ENCODE data around the gene RBFA.
A peak's percentile ranks its signal among the peaks of the same experiment; 100 is the strongest.
"Not testable (repeated sequence)": the region's sequence is repeated elsewhere in the genome, so short reads cannot be mapped to it uniquely, and the experiment has no call there.

The RBFA gene

GRCh38 chr18:79988451-79989194, 45.6 kb upstream of the RBFA start, which contains the start of gene TXNL4A:
Gene TXNL4A (minus strand): TSS chr18:79988563. CDS start chr18:79988392, 171 bp downstream.
- peak within 1 kb of the TSS; percentile 99 for H3K4me3 ChIP-seq (ENCODE audit: low read depth, low read length)
- no peak for DNase-seq (ENCODE audit: low read depth, low spot score)
- POLR2A ChIA-PET: interaction anchor here (0.9 to 1.3 kb wide), 2 partner anchors 22 to 45 kb away, joined by 3 to 4 read pairs; partner anchors contain the start of gene RBFA
- TF ChIP-seq CTCF (IDR thresholded peaks at IDR 0.05; ENCODE audit: insufficient read depth, low read length, missing control alignments): no peak
- CTCF ChIA-PET: interaction anchor here (1.0 to 1.4 kb wide), 2 partner anchors 16 to 169 kb away, joined by 4 to 7 read pairs; no protein-coding TSS in a partner anchor

- POLR2A ChIA-PET: interaction anchor here (0.9 to 1.3 kb wide), 2 partner anchors 21 to 45 kb away, joined by 3 to 4 read pairs; partner anchors contain the start of gene RBFA
- CTCF ChIA-PET: interaction anchor here (1.0 kb wide), 1 partner anchor 168 kb away, joined by 4 read pairs; no protein-coding TSS in a partner anchor
- no peak for TF ChIP-seq CTCF (IDR thresholded peaks at IDR 0.05; ENCODE audit: insufficient read depth, low read length, missing control alignments)
- DNase-seq (ENCODE audit: low read depth, low spot score): no peak
- H3K4me3 ChIP-seq (ENCODE audit: low read depth, low read length): peak overlapping the region; percentile 99
These were observed 45.1 kb upstream of the RBFA start for GRCh38 chr18:79989195-79989497.

GRCh38 chr18:79991494-79991893, 42.7 kb upstream of the RBFA start:
- TF ChIP-seq CTCF (IDR thresholded peaks at IDR 0.05; ENCODE audit: insufficient read depth, low read length, missing control alignments): no peak
- H3K4me3 ChIP-seq (ENCODE audit: low read depth, low read length): no peak overlapping the region
- ChIA-PET POLR2A (no interaction called here), CTCF (no interaction called here)
- no peak for DNase-seq (ENCODE audit: low read depth, low spot score)

GRCh38 chr18:79999701-80000100, 34.5 kb upstream of the RBFA start:
- H3K4me3 ChIP-seq (ENCODE audit: low read depth, low read length); POLR2A ChIA-PET; CTCF ChIA-PET; DNase-seq (ENCODE audit: low read depth, low spot score): not testable (repeated sequence)

- ChIA-PET CTCF (no interaction called here), POLR2A (no interaction called here)
- no peak for DNase-seq (ENCODE audit: low read depth, low spot score)
- no peak overlapping the region for H3K4me3 ChIP-seq (ENCODE audit: low read depth, low read length)
- no peak for TF ChIP-seq CTCF (IDR thresholded peaks at IDR 0.05; ENCODE audit: insufficient read depth, low read length, missing control alignments)
These were observed 33.4 kb upstream of the RBFA start for GRCh38 chr18:80000877-80001276.

- TF ChIP-seq CTCF (IDR thresholded peaks at IDR 0.05; ENCODE audit: insufficient read depth, low read length, missing control alignments): no peak
- no peak for DNase-seq (ENCODE audit: low read depth, low spot score)
- ChIA-PET POLR2A (no interaction called here), CTCF (no interaction called here)
- no peak overlapping the region for H3K4me3 ChIP-seq (ENCODE audit: low read depth, low read length)
These were observed 31.8 kb upstream of the RBFA start for GRCh38 chr18:80002468-80002867.
